ENCODE results near the gene FER.
"Not testable (repeated sequence)": the region's sequence is repeated elsewhere in the genome, so short reads cannot be mapped to it uniquely, and the experiment has no call there.

FER gene

DNA sequence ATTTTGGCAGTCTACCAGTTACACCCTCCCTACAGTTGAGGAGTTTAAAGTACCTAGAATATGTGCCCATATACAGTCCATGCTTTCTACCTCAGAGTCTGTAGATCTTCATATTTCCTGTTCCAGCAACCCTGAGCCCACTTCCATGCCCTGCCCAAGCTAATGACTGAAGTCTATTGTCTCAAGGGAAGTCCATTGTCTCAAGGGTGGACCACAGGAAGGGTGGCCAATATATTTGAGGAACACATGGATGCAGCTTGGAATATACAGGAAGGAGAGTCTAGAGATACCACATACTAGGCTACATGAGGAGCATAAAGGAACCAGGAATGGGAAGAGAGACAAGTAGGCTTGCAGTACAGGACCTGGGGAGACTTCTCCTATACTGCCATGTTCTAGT lies 274.4 kb downstream of the FER start:
- H3K4me3 Mint-ChIP-seq, result no peak overlapping the region
- peaks cover 4% of the 10 kb centered on the region for H3K4me1 Mint-ChIP-seq
- peaks cover 18% of the 10 kb centered on the region for H3K36me3 Mint-ChIP-seq (ENCODE audit: low read depth)
- TF ChIP-seq CTCF (IDR thresholded peaks at IDR 0.05; ENCODE audit: unreplicated experiment in 3 of 3), result no peak
- peaks cover 8% of the 10 kb centered on the region for H3K9me3 Mint-ChIP-seq
- no peak overlapping the region for H3K27ac Mint-ChIP-seq
- no peaks in the 10 kb centered on the region for H3K27me3 Mint-ChIP-seq (ENCODE audit: low read depth)

- peaks cover 18% of the 10 kb centered on the region for H3K36me3 Mint-ChIP-seq (ENCODE audit: low read depth)
- H3K4me3 Mint-ChIP-seq; H3K27me3 Mint-ChIP-seq (ENCODE audit: low read depth); H3K4me1 Mint-ChIP-seq; H3K27ac Mint-ChIP-seq; H3K9me3 Mint-ChIP-seq: not testable (repeated sequence)
Observed at GRCh38 chr5:109025729-109026128, 278.0 kb downstream of the FER start.

- Mint-ChIP-seq H3K4me3 (no peak overlapping the region), H3K9me3 (peaks cover 7% of the 10 kb centered on the region), H3K4me1 (peaks cover 3% of the 10 kb centered on the region), H3K27ac (no peak overlapping the region), H3K27me3 (ENCODE audit: low read depth) (no peaks in the 10 kb centered on the region), H3K36me3 (ENCODE audit: low read depth) (peaks cover 13% of the 10 kb centered on the region)
- no peak for TF ChIP-seq CTCF (IDR thresholded peaks at IDR 0.05; ENCODE audit: unreplicated experiment in 3 of 3)
Observed at GRCh38 chr5:109027983-109028607, 280.4 kb downstream of the FER start.

- no peak for TF ChIP-seq CTCF (IDR thresholded peaks at IDR 0.05; ENCODE audit: unreplicated experiment in 3 of 3)
- H3K27ac Mint-ChIP-seq, result no peak overlapping the region
- peaks cover 8% of the 10 kb centered on the region for H3K36me3 Mint-ChIP-seq (ENCODE audit: low read depth)
- peaks cover 6% of the 10 kb centered on the region for H3K4me1 Mint-ChIP-seq
- no peak overlapping the region for H3K4me3 Mint-ChIP-seq
- H3K9me3 Mint-ChIP-seq, result peaks cover 6% of the 10 kb centered on the region
- no peaks in the 10 kb centered on the region for H3K27me3 Mint-ChIP-seq (ENCODE audit: low read depth)
Observed at GRCh38 chr5:109028608-109029299, 281.1 kb downstream of the FER start.

GRCh38 chr5:109029847-109030246 lies 282.1 kb downstream of the FER start:
- no peaks in the 10 kb centered on the region for H3K27me3 Mint-ChIP-seq (ENCODE audit: low read depth)
- H3K4me1 Mint-ChIP-seq, result peaks cover 14% of the 10 kb centered on the region
- H3K36me3 Mint-ChIP-seq (ENCODE audit: low read depth), result no peaks in the 10 kb centered on the region
- TF ChIP-seq CTCF (IDR thresholded peaks at IDR 0.05; ENCODE audit: unreplicated experiment in 3 of 3), result no peak
- H3K9me3 Mint-ChIP-seq, result no peaks in the 10 kb centered on the region
- H3K27ac Mint-ChIP-seq, result no peak overlapping the region
- H3K4me3 Mint-ChIP-seq, result no peak overlapping the region

DNA sequence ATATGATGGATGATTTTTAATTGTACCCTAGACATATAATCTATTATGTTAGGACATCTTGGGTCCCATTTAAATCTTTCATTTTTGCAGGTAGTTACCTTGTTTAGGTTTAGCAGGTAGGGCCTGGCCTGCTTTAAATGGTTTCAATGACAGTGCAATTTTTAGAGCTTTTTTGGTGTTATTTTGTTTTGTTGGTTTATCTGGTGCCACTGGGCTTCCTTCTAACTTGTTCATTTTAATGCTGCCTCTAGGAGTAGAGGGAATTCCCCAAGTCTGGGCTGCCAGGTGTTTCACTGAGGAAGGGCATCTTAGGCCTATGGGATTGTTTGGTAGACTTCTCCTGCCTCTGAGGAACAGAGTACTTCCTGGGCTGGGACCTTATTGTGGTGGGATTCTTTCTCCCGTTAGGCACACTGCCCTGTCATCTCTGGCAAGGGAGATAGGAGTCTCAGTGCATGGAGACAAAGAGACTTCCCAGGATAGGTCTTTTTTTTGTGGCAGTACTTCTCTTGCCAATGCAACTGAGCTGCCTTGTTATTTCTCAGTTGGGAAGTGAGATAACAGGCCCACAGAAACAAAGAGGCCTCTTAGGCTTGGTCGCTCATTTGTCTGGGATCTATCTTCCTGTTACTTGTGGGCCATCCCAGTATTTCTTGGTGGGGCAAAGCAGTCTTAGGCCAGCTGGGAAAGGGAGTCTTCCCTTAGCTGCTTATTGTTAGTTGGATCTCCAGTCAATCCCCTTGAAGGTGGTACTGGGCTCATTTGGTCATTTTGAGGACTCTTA lies 282.9 kb downstream of the FER start:
- TF ChIP-seq CTCF (IDR thresholded peaks at IDR 0.05; ENCODE audit: unreplicated experiment in 3 of 3), result no peak
- Mint-ChIP-seq H3K9me3 (no peaks in the 10 kb centered on the region), H3K36me3 (ENCODE audit: low read depth) (no peaks in the 10 kb centered on the region), H3K4me1 (peaks cover 14% of the 10 kb centered on the region), H3K27ac (no peak overlapping the region), H3K27me3 (ENCODE audit: low read depth) (no peaks in the 10 kb centered on the region), H3K4me3 (no peak overlapping the region)
